Measurements from ENCODE around the gene KAT6B.
"Not testable (repeated sequence)": the region's sequence is repeated elsewhere in the genome, so short reads cannot be mapped to it uniquely, and the experiment has no call there.

Gene KAT6B

DNA sequence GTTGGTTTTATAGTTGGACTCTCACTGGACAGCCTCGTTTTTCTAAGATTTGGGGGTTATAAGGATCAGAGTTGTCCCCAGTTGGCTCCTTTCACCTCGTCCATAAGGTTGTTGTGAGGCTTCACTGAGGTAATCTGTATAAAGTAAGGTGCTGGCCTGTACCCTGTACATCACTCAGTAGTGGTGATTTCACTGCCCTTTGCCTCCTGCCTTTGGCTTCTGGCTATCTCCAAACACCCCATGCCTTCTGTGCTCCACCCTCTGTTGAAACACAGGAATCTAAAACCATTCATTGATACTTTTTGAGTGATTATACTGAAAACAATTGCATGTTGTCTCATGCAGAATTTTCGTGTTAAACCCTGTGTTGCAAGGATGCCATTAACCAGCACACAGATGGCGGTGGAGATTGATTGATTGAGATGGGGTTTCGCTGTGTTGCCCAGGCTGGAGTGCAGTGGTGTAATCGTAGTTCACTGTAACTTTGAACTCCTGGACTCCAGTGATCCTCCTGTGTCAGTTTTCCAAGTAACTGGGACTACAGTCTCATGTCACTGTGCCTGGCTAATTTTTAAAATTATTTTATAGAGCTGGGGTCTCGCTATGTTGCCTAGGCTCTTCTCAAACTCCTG lies 55.0 kb downstream of the KAT6B start:
- DNase-seq (ENCODE audit: low read depth): no peak

DNA sequence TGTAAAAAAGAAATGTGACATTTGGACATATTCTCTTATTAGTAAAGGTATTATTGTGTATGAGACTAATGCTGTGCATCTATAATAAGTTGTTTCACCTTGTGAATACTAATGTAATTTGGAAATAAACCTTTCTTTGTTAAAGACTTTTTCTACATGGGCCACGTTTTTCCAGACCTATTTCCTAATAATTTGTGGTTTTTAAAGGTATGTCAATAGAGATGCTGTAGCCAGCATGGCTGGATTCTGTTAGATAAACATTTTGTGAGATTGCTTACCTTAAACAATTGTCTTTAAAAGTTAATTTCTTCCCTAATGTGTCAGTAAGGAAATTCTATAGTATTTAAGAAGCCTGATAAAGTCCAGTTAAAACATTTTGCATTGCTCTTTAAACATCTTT lies 56.0 kb downstream of the KAT6B start:
- H3K4me3 ChIP-seq (ENCODE audit: low read depth, low read length): no peak overlapping the region
- DNase-seq (ENCODE audit: low read depth): no peak

More for the DNA sequence above, 55.0 kb downstream of the KAT6B start:
- no peak overlapping the region for H3K4me3 ChIP-seq (ENCODE audit: low read depth, low read length)

DNA sequence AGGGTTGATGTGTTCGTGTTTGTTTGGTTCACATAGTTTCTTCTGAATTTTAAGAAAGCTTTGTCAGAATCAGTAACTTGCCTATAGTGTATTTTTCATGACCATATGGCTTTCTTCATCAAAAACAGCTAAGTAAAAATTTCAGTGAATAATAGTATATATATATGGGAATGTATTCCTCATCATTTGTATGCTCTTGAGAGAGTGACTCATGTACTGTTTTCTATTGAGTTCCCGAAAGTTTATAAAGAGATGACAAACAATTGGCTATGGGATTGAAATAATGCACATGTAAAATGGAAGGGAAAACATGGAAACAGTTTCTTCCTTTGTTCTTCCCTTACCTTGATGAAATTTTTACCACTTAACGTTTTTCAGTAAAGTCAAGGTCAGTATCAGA lies 56.4 kb downstream of the KAT6B start:
- DNase-seq (ENCODE audit: low read depth): peak; percentile 23
- H3K4me3 ChIP-seq (ENCODE audit: low read depth, low read length): no peak overlapping the region

DNA sequence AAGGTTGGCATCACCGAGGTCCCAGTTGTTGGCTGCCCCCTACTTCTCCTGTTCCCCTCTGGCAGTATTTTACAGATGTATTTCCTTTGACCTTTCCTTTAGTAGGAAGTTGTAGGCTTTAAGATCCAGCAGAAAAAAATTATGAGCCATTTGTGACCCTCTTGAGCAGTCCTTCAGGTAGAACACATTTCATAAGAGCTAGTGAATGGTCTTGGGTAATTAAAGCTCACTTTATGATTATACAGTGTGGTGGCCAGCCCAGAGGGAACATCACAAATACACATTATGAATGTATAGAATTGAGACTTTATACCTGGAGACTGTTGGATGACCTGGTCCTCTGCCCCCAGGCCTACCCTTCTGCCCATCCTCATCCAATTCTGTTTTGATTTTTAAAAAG lies 57.0 kb downstream of the KAT6B start:
- no peak for DNase-seq (ENCODE audit: low read depth)
- H3K4me3 ChIP-seq (ENCODE audit: low read depth, low read length): no peak overlapping the region

DNA sequence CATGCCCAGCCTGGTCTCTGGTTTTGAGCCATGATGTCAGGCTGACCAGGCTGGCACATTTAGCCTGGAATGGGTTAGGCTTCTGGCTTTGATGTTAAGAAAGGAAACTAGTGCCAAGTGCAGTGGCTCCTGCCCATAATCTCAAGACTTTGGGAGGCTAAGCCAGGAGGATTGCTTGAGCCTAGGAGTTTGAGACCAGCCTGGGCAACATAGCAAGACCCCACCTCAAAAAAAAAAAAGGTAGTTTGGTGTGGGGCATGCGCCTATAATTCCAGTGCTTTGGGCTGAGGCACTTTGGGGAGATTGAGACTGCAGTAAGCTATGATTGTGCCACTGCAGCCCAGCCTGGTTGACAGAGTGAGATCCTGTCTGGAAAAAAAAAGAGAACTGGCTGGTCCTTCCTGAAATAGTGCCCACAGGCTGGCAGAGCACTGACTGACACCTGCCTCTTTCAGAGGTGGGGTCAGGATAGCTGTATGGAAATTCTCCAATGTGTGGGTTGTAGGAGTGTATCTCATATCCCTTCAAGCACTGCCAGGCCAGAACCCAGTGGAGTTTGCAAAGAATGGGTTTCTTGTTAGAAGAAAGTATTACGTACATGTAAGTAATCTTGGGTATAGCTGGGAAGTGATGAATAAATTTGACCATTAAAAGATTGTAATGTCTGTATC lies 61.3 kb downstream of the KAT6B start:
- H3K4me3 ChIP-seq (ENCODE audit: low read depth, low read length): no peak overlapping the region
- DNase-seq (ENCODE audit: low read depth): no peak

DNA sequence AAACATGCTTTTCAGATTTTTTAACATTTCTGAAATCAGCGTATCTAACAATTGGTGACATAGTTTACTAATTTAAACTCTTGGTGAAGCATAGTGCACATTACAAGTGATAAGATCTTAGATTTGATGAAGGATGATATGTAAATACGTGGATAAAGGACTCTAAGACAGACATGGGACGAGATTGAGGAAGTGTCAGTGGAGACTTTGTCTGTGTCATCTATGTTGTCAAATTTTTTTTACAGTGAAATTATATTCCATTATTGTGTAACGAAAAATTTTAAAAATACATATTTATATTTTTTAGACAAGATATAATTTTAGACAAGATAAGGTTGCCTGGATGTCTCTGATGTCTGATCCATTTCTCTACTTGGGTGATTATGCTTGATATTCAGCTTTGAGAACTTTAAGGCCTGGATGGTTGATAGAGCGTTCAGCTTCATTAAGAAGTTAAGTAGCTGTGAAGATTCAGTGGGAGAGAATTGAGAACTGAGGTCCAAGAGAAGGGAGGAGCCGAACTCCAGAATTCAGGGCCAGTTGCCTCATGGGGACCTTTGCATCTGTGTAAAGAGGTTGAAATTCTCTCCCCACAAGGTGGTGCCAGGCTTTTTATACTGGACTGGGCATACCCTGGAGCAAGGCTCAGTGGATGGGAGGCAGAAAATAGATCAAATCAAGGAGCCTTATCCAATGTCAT lies 62.7 kb downstream of the KAT6B start:
- DNase-seq (ENCODE audit: low read depth): no peak
- no peak overlapping the region for H3K4me3 ChIP-seq (ENCODE audit: low read depth, low read length)

DNA sequence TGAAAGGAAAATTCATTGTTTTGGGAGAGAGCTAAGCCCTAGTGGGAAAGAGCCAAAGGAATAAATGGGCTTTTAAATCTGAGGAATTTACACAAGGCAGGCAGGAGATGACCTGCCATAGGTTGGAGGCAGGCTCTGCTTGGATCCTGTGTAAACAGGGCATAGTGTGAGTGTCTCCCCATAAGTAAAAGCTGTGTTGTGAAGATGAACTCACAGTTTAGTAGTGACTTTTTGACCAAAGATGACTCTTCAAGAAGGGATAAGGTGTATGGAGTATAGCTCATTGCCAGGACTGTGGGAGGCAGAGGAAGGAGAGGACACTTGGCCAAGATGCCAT lies 63.2 kb downstream of the KAT6B start:
- no peak for DNase-seq (ENCODE audit: low read depth)
- H3K4me3 ChIP-seq (ENCODE audit: low read depth, low read length): no peak overlapping the region

DNA sequence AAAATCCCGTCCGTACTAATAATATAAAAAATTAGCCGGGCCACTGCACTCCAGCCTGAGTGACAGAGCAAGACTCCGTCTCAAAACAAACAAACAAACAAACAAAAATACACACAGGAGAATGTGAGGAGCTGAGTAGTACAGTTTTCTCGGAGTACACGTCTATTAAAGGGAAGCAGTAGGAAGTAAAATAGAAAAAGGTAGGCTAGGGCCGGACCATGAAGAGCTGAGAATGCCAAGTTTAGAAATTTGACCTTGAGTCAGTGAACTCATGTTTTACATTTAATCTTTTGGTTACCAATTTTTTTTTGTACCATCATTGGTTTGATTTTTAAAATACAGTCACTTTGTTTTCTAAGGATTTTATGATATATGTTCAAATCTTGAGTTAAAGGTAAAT lies 64.1 kb downstream of the KAT6B start:
- DNase-seq (ENCODE audit: low read depth): no peak
- no peak overlapping the region for H3K4me3 ChIP-seq (ENCODE audit: low read depth, low read length)

DNA sequence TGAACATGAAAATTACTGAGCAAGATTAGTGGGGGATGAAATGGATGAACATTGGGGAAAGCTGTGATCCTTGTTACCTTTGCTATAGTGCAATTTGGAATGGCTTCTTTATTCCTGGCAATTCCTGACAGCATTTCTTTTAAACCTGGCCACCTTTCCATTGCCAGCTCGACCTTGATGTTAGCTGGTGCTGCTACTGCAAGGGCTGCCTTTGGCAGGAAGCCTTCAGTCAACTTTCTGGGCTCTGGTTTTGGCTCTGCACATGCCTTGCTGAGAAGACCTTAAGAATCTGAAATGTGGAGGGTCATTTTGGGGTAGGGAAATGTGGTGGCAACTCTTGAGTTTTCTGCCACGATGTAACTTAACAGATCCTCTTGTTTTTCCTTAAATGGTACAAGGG lies 64.7 kb downstream of the KAT6B start:
- H3K4me3 ChIP-seq (ENCODE audit: low read depth, low read length): no peak overlapping the region
- DNase-seq (ENCODE audit: low read depth): no peak

DNA sequence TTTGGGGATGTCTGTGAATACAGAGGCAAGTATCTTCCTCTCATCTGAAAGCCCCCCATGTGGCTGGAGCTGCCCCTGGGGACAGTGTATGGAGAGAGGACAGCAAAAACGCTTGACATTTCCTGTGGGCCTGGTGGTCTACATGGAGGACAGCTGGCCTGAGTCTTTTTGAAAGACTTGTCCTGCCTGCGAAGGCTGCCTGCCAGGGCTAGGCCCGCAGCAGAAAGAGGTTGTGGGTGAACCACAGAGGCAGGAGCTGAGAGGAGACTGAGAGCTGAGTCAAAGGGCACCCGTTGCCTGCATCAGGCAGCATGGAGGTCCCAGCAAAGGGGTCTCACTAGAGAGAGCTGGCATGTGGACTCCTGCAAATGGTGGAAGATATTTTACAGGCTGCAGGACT lies 66.4 kb downstream of the KAT6B start:
- no peak for DNase-seq (ENCODE audit: low read depth)
- H3K4me3 ChIP-seq (ENCODE audit: low read depth, low read length): no peak overlapping the region

DNA sequence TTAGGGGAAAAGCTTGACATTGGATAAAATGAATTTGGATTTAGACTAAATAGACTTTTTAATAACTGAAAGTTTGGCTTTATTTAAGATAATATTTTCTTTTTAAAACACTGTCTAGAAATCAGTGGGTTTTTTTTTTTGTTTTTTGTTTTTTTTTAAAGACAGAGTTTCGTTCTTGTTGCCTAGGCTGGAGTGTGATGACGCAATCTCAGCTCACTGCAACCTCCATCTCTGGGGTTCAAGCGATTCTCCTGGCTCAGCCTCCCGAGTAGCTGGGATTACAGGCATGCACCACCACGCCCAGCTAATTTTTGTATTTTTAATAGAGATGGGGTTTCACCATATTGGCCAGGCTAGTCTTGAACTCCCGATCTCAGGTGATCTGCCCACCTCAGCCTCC lies 66.9 kb downstream of the KAT6B start:
- DNase-seq (ENCODE audit: low read depth); H3K4me3 ChIP-seq (ENCODE audit: low read depth, low read length): not testable (repeated sequence)

DNA sequence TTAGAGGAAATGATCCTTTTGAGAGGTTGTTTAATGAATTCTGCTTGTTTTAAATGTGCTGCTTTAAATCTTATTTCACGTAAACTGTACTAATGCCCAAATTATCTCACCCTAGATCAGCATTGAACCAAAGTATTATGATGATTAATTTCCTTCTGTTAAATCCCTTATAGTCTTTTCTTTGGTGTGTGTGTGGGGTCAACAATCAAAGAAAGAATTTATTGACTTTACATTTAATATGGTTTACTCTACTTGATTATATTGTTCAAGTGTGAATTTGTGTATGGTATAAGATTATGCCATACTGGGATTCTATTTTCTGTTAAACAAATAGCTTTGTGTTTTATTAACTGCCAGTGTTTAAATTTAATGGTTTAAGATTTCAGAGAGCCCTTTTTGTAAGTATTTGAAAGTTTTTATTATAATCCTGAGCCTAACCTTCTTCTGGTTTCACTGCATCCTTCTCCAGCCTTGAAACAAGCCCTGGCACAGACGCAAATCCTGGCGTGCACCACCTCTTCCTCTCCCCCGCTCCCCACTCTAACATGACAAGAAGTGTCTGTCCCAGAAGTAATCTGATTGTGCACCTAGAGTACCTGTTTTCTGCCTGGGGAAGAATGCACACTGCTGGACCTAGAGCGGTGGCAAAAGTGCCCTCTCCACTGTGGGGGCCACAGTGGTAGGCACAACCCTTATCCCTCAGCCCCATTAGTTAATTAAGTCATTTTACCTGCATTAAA lies 70.6 kb downstream of the KAT6B start:
- no peak for DNase-seq (ENCODE audit: low read depth)
- no peak overlapping the region for H3K4me3 ChIP-seq (ENCODE audit: low read depth, low read length)

DNA sequence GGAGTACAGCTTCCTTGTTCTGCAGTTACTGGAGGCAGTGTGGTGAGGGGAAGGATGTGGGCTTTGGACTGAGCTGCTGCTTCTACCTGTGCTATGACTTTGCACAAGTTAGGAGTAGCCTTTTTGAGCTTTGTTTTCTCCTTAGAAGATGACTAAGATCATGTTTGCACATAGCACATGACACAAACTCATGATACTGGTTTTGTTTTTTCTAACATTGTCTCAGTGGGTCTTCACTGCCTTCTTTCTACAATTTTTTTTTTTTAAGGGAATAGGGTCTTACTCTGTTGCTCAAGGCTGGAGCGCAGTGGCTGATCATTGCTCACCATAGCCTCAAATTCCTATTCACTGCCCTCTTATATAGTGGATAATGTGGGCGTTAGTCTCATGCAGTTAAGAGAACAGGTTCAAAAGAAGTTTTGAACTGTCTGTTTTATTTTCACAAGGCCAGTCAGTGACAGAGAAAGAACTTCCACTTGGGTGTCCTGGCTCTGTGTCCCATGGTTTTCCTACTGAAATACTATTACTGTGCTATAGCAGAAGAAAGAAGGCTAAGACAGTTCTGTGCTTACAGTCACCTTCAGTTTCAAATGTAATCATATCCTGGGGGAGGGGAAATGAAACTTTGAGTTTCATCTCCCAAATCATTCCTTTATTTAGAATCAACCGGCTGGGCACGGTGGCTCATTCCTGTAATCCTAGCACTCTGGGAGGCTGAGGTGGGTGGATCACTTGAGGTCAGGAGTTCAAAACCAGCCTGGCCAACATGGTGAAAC lies 72.0 kb downstream of the KAT6B start:
- no peak for DNase-seq (ENCODE audit: low read depth)
- no peak overlapping the region for H3K4me3 ChIP-seq (ENCODE audit: low read depth, low read length)

DNA sequence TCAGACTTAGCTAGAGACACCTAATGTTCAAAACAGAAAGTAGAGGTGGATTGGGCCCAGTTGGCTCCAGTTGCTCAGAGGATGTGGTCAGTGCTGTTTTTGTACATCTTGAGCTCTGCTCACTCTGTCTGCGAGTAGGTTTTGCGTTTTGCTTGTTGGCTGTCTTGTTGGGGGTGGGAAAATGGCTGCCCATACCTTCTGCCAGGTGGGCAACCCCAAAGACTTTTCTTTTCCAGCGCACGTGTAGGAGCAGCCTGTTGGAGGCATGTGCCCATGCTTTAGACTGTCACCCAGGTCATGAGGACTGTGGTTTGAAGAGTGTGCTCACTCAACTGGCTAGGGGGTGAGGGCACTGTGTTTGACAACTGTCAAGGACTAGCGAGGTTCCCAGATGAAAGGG lies 73.9 kb downstream of the KAT6B start:
- no peak for DNase-seq (ENCODE audit: low read depth)
- no peak overlapping the region for H3K4me3 ChIP-seq (ENCODE audit: low read depth, low read length)

DNA sequence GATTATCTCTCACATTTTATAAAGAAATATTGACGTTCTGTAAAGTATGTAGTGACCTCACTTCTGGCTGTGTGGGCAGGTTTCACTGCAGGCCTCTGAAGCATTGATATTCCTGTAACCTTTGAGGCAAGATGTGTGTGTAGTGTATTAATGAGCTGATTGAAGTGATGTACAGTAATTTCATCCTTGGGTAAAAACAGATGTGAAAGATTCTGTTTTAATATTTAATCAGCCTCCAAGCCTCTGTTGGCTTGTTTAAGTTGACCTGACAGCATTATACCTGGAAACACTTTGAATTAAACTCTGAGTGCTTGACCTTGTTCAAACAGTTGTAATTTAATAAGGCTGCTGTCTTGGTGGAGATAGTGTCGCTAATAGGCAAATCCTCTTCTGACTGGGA lies 74.9 kb downstream of the KAT6B start:
- H3K4me3 ChIP-seq (ENCODE audit: low read depth, low read length): no peak overlapping the region
- DNase-seq (ENCODE audit: low read depth): no peak

DNA sequence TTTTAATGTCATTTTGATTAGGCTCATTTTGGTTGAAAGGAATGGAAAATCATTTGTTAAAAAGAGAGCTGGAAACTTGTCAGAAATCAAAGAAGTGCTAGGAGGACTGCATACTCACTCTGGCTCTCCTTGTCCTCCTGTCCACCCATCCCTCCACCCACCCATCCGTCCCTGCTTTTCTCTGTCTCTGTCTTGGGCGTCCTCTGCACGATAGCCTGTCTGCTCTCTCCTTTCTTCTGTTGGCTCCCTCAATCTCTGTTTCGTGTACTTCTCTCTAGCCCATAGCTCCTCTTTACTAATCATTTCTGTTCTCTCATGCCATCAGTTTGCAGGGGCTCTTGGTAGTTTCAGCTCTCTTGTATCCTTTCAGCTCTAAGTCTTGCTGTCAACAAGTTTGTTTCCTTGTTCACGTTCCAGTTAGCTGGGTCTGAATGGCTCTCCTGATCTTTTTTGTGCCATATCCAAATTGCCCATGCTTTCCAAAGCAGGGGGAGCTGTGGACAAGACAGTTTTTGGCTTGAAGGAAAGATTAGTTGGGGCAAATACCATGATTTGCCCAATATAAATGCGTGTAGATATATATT lies 75.6 kb downstream of the KAT6B start:
- H3K4me3 ChIP-seq (ENCODE audit: low read depth, low read length): no peak overlapping the region
- no peak for DNase-seq (ENCODE audit: low read depth)

DNA sequence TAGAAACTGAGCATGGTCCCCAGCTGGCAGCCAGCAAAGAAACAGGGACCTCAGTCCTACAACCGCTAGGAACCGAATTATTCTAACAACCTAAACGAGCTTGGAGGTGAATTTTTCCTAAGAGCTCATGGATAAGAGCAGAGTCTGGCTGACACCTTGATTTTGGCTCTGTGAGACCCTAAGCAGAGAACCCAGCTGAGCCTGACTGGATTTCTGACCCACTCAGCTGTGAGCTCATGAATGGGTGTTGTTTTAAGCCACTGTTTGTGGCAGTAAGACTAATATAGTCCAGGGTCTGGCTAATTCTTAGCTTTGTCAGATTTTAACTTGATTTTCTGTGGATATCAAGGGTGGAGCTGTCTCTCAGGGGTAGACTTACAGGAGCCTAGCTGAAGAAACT lies 77.1 kb downstream of the KAT6B start:
- H3K4me3 ChIP-seq (ENCODE audit: low read depth, low read length): no peak overlapping the region
- no peak for DNase-seq (ENCODE audit: low read depth)

DNA sequence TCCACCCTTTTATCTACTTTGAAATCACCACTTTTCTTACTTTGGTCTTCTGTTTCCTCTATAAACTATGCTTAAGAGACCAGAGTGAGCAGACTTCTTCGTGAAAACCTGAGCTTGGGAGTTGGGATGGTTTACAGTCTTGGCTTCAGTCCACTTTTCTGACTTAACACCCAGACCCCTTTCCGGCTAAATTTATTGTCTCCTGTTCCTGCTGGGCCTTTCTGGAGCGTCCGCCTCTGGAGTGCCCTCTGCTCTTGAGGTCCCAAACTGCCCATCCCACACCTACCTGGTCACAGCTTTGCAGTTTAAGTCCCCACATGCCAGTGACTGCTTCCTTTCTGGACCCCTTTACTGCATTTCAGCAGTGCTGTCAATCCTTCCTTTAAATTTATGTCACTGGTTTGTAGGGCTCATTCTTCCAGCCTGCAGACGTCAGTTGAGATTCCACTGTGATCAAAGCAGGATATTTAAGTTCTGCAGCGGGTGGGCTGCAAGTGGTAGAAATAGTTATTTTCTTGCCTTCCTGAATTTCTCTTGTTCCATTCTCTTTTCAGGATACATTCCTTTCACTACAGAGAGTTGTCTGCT lies 80.3 kb downstream of the KAT6B start:
- DNase-seq (ENCODE audit: low read depth): no peak
- no peak overlapping the region for H3K4me3 ChIP-seq (ENCODE audit: low read depth, low read length)

DNA sequence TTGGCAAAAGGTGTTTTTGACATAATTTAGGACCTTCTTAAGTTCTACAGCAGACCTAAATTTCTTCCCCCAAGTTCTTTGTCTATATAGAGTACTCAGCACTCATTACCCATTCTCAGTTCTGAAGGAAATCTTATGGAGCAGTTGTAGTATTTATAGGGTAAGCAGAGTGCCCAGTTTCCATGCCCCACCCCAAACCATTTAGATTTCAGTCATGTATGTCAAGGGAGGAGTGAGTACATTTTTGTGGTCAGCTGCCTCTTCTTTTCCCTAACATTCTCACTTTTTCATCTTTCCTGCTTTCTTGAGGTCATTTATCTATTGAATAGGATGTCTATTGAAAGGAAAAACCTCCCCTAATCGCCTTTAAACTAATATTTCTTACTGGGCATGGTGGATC lies 83.3 kb downstream of the KAT6B start:
- DNase-seq (ENCODE audit: low read depth): no peak
- H3K4me3 ChIP-seq (ENCODE audit: low read depth, low read length): no peak overlapping the region

Data from skeletal muscle cell (primary cell).